ENCODE results near the gene SDHC.
A peak's percentile ranks its signal among the peaks of the same experiment; 100 is the strongest.
"Not testable (repeated sequence)": the region's sequence is repeated elsewhere in the genome, so short reads cannot be mapped to it uniquely, and the experiment has no call there.

SDHC gene

DNA sequence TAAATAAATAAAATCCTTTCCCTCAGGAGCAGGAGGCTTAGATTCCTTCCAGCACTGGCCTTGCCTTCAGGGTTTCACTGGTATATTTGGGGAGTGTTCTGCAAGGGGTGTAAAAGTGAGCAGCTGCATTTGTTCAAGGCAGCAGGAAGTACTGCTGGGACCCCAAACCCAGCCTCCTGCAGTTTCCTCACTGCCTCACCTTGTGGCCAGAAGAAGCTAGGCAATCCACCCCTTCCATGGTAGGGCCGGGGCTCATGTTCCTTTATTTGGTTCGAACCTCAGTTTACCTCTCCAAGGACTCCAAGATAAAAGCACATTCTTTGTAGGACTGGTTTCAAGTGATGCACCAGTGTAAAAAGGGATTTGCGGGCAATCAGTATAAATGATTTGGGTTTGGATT is 74.5 kb downstream of the SDHC start:
- no peak for DNase-seq (ENCODE audit: low read depth)

DNA sequence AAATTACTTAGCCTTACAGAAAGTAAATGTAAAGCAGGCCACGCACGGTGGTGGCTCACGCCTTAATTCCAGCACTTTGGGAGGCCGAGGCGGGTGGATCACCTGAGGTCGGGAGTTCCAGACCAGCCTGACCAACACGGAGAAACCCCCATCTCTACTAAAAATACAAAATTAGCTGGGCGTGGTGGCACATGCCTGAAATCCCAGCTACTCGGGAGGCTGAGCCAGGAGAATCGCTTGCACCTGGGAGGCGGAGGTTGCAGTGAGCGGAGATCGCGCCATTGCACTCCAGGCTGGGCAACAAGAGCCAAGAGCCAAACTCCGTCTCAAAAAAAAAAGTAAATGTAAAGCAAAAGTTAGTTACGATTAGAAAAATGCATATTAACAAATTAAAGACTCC is 75.0 kb downstream of the SDHC start:
- not testable (repeated sequence) for DNase-seq (ENCODE audit: low read depth)

DNA sequence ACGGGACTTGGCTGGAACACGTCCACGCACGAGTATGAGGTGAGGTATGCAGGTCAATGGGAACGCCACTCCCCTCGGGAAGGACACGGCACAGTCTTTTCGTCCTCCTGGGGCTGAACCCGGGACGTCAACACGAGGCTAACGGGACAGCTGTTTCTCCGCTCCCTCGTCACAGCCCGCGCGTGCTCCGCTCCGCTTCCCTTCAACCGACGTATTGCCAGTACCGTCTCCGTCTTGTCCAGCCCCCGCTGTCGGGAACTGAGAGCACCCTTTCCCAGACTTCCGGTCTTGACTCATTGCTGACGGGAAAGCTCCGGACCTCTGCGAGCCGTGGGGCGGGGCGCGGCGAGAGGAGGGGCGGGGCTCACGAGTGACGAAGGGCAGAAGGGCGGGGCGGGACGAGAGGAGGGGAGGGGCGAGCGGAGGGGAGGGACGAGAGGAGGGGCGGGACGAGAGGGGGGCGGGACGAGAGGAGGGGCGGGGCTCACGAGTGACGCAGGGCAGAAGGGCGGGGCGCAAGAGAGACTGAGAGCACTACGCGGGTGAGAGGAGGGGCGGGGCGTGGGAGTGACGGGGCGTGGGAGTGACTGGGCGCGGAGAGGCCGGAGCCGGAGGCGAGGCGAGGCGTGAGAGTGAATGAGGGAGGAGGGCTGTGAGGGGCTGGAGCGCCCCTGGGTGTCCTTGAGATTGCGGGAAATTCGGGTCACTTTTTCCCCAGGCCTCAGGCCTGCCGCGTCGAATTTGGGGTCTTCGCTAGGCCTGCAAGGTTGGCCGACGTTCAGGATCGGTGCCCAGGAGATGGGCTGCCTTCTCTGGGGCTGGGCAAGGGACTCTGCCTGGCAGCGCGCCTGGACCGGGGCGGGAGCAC is 75.7 kb downstream of the SDHC start:
- DNase-seq (ENCODE audit: low read depth): peak; percentile 86

DNA sequence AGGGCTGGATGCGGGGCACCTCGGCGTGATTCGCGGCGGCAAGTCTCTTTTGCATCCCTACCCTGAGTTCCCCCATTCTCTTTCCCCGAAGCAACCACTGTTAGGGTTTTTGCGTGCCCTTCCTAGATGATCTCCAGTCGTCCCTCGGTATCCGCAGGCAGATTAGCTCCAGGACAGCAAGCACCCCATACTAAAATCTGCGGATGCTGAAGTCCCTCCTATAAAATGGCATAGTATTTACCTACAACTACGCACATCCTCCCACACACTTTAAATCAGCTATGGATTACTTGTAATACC is 76.3 kb downstream of the SDHC start:
- no peak for DNase-seq (ENCODE audit: low read depth)

DNA sequence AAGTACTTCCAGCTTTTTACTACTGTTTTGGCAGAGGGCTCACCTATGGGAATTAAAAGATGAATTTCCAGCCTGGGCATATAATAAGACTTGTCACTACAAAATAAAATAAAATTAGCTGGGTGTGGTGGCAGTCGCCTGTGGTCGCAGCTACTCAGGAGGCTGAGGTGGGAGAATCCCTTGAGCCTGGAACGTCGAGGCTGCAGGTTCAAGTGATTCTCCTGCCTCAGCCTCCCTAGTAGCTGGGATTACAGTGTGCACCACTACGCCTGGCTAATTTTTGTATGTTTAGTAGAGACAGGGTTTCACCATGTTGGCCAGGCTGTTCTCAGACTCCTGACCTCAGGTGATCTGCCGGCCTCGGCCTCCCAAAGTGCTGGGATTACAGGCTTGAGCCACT is 77.0 kb downstream of the SDHC start:
- DNase-seq (ENCODE audit: low read depth): not testable (repeated sequence)

DNA sequence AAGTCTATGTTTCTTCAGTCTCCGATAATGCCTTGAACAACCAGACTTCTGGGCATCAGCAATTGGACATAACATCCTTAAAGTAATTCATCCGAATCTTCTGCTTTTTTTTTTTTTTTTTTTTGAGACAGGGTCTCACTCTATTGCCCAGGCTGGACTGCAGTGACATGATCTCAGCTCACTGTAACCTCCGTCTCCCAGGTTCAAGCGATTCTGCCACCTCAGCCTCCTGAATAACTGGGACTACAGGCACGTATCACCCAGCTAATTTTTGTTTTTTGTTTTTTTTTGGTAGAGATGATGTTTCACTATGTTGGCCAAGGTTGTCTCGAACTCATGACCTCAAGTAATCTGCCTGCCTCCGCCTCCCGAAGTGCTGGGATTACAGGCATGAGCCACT is 77.4 kb downstream of the SDHC start:
- DNase-seq (ENCODE audit: low read depth): no peak

DNA sequence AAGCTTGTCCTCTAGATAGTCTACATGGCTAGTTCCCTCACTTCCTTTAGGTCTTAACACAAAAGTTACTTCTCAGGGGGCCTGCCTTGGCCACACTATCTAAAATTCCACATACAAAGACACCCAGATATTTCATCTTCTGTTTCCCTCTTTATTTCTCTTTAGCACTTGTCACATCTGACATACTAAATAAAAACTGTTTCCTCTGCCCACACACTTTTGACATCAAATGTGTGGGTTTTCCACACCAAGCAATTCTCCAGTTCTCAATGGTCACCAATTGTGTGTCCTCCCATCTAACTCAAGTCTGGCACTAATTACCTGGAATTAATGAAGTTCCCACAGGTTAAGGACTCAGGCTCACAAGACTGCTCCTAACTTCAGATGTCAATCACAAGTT is 79.0 kb downstream of the SDHC start:
- no peak for DNase-seq (ENCODE audit: low read depth)

DNA sequence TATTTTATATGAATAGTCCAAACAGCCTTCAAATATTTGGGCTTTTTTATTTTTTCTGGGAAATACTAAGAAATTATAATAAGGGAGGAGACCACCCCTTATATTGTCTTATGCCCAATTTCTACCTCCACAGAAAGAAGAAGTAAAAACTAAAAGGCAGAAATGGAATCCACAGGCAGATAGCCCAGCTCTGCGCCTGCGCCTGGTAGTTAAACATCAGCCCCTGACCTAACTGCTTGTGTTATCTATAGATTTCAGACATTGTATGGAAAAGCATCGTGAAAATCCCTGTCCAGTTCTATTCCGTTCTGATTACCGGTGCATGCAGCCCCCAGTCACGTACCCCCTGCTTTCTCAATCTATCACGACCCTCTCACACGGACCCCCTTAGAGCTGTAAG is 82.9 kb downstream of the SDHC start:
- not testable (repeated sequence) for DNase-seq (ENCODE audit: low read depth)

DNA sequence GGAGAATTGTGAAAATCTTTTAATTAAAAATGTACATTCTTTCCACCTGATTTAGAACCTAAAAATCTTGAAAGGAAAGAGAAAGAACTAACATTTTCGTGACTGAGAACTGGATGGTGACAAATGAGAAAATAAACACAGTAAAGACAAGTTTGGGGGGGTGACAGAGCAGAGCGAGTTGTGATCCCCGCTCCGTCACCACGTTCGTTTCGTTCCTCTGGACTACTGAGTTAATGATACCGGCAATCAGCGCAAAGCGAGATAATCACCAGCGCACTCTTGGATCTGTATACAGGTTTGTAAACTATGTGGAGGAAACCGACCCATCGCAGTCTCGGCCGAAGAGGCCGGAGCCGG is 84.7 kb downstream of the SDHC start:
- no peak for DNase-seq (ENCODE audit: low read depth)

DNA sequence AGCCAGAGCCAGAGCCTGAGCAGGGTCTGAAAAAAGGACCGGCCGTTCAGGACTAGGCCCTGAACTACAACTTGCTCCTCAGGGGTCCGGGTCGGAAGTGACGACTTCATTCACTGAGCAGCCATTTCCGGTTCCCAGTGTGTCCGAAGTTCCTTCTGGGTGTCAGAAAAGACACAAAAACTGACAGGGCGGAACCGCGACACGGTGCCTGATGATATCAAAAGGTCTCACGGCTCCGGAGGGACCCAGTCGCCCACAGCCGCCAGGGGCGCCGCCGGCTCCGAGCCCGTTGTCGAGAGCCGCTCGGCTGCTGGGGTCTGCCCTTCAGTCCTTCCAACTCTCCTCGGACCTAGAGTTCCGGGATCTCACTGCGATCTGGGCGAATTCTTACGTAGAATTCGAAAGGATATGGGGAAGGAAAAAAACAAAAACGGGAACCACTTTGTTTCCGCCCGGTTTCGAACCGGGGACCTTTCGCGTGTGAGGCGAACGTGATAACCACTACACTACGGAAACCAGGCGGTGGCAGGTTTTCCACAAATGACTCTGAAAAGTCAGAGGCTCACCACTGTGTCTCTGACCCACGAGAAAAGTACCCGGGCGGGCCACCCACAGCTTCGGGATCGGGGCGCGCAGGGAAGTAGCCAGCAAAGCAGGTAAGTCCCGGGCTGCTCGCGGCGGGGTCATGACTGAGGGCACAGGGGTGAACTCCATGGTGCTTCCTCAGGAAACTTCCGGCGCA is 85.2 kb downstream of the SDHC start:
- DNase-seq (ENCODE audit: low read depth): peak; percentile 84

DNA sequence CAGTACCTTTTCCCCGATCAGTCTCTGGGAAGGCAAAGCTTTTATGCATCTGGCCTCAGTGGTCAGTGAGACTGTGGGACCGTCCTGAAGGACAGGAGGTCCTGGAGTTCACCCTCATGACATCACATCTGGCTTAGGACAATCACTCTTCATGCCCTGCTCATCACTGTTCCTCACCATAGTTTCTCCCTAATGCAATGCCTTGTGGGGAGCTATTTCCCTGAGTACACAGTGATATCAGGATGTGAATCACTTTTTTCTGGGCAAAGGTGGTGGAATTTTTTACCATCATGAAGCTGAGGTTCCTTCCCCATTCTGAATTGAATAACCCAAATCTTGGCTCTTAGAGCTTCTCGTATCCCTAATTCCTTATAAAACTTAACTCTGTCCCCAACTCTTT is 88.3 kb downstream of the SDHC start:
- no peak for DNase-seq (ENCODE audit: low read depth)

DNA sequence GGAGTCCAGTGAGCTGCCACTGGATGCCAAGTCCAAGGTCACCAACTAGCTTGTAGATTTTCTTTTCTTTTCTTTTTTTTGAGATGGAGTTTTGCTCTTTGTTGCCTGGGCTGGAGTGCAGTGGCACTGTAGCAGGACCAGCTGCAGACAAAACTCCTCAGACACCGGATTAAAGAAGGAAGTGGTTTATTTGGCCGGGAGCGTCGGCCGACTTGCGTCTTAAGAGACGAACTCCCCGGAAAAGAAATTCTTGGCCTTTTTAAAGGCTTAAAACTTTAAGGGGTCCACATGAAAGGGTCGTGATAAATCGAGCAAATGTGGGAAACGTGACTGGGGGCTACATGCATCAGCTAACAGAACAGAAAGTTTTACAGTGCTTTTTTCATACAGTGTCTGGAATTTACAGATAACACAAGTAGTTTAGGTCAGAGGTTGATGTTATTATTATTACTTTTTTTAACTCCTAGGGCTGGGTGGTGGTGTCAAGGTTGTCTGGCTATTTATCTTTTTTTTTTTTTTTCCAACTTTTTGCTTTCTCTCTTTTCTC is 89.9 kb downstream of the SDHC start:
- no peak for DNase-seq (ENCODE audit: low read depth)

DNA sequence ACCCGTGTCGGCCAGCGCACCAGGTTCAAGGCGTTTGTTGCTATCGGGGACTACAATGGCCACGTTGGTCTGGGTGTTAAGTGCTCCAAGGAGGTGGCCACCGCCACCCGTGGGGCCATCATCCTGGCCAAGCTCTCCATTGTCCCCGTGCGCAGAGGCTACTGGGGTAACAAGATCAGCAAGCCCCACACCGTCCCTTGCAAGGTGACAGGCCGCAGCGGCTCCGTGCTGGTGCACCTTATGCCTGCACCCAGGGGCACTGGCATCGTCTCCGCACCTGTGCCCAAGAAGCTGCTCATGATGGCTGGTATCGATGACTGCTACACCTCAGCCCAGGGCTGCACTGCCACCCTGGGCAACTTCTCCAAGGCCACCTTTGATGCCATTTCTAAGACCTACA is 92.4 kb downstream of the SDHC start:
- not testable (repeated sequence) for DNase-seq (ENCODE audit: low read depth)

DNA sequence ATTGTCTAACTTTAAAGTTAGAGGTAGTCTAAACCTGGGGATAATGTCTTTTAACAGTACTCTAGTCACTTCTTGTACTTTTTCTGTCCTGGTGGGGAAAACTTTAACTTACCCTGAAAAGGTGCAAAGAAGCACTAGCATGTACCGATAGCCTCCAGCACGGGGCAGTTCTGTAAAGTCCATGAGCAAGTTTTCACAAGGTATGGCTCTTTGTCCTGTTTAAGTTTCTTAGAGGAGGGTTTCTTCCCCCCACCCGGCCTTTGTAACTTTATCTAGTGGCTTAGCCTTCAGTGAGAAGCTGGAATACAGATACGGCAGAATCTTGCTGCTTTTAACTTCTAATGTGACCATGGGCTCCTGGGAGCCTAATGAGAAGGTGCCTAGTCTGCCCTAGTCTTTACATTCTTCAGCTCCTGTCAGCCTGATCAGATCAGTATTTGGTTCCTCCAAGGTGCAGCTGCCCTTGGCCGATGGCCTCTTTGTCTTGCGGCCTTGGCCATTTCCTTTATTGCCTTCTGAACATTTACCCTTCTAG is 93.3 kb downstream of the SDHC start:
- no peak for DNase-seq (ENCODE audit: low read depth)

DNA sequence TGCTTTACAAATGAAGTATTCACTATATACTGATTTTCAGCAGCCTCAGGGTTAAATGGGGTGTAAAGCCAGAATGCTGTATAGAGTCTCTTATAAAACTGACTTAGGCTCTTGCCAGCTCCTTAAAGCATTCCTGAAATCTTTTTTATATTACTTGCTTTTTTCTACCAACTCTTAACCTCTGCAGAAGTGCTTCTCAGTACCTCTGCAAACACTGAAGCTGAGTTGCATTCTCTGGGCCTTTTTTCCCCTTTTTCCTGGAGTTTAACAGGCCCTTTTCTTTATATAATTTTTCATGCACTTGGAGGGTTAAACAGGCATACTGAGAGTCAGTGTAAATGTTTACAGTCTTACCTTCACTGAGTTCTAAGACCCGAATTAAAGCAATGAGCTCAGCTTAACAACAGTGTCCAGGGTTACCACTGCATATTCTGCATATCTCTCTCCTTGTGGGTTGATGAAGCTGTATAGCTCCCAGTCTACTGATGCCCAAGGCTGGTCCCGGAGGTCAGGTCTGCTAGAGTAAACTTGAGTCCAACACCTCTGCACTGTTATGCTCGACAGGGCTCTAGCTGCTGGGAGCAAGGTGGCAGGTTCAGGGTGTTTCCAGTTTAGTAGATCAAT is 94.4 kb downstream of the SDHC start:
- DNase-seq (ENCODE audit: low read depth): no peak

DNA sequence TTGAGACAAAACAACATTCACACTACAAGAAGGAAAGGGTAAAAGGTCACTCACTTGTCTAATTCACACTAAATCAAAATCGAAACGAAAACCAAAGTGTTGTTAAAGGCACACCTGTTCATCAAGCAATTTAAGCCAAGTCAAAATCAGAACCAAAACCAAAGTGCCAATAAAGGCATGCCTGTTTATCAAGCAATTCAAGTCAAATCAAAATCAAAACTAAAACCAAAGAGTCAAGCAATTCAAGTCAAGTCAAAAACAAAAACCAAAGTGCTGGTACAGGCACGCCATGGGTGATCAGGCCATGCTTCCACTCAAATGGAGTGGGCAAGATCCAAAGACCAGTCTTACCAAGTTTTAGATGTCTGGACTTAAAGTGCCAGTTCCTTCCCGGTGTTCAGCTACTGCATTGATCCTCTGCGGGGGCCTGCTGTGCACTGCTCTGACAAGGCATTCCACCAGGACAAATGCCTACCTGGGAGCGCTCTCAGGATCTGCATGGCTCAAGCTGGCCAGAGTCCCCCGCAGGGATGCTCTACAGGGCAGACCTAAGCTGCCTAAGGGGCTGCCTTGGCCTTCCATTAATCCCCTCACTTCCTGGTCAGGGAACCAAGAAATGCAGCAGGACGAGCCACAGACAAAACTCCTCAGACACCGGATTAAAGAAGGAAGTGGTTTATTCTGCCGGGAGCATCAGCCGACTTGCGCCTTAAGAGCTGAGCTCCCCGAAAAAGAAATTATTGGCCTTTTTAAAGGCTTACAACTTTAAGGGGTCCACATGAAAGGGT is 95.9 kb downstream of the SDHC start:
- DNase-seq (ENCODE audit: low read depth): not testable (repeated sequence)

DNA sequence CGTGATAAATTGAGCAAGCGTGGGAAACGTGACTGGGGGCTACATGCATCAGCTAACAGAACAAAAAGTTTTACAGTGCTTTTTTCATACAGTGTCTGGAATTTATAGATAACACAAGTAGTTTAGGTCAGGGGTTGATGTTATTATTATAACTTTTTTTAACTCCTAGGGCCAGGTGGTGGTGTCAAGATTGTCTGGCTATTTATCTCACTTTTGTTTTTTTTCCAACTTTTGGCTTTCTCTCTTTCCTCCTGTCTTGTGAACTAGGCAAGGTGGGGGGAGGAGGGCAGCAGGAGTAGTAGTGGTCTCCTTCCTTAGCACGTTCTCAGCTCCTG is 96.4 kb downstream of the SDHC start:
- not testable (repeated sequence) for DNase-seq (ENCODE audit: low read depth)

Data from activated T-helper 1 cell treated with Interleukin-2 at 50 U/mL for 16 hours (primary cell).